Measurements from ENCODE around the gene RSF1.

The RSF1 gene

GRCh38 chr11:77750394-77751156, 69.9 kb downstream of the RSF1 start:
- no peak for ATAC-seq (replicated peaks)
- DNase-seq = no peak
- H3K4me1 Mint-ChIP-seq = peaks cover 8 to 9% of the 10 kb centered on the region in 2 donors

GRCh38 chr11:77749232-77749631, 71.3 kb downstream of the RSF1 start:
- Mint-ChIP-seq H3K36me3 (peaks cover 12 to 23% of the 10 kb centered on the region in 2 donors), H3K9me3 (no peaks in the 10 kb centered on the region), H3K4me3 (no peak overlapping the region), H3K4me1 (peaks cover 4 to 8% of the 10 kb centered on the region in 2 donors), H3K27ac (no peak overlapping the region), H3K27me3 (no peaks in the 10 kb centered on the region)
- ATAC-seq (replicated peaks) = no peak
- DNase-seq = no peak

More at GRCh38 chr11:77750394-77751156, 69.9 kb downstream of the RSF1 start:
- H3K36me3 Mint-ChIP-seq = peaks cover 14 to 32% of the 10 kb centered on the region in 2 donors
- H3K27me3 Mint-ChIP-seq = no peaks in the 10 kb centered on the region
- no peaks in the 10 kb centered on the region for H3K9me3 Mint-ChIP-seq
- no peak overlapping the region for H3K27ac Mint-ChIP-seq
- H3K4me3 Mint-ChIP-seq = no peak overlapping the region

GRCh38 chr11:77748266-77748665, 72.3 kb downstream of the RSF1 start:
- no peaks in the 10 kb centered on the region for H3K9me3 Mint-ChIP-seq
- H3K4me1 Mint-ChIP-seq = peaks cover 4 to 8% of the 10 kb centered on the region in 2 donors
- no peak overlapping the region for H3K27ac Mint-ChIP-seq
- ATAC-seq (replicated peaks) (no peak), DNase-seq (no peak)
- no peaks in the 10 kb centered on the region for H3K27me3 Mint-ChIP-seq
- H3K4me3 Mint-ChIP-seq = no peak overlapping the region
- H3K36me3 Mint-ChIP-seq = peaks cover 4 to 16% of the 10 kb centered on the region in 2 donors

DNA sequence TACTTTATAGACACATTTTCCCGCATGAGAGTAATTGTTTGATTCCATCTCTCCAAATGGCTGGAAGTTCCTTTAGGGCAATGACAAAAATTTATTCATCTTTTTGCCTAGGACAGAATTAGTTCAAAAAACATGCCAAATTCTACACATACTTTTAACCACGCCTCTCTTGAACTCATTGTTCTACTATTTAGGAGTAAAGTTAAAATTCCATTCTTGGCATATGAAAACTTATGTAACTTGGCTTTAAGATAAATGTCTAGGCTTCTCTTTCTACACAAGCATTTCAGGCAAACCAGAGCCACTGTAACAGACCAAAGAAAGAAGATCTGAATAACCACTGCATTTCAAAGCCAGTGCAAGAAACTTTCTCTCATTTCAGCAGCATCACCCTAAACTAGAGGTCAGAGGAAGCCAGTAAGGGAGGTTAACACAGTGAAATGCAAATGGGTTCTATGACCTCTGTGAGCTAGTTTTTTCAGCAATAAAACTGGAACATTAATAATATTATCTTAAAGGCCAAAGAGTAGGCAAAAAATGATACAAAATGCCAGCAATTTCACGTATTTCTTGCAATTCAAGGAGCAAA, 73.0 kb downstream of the RSF1 start:
- H3K4me1 Mint-ChIP-seq = peaks cover 4 to 8% of the 10 kb centered on the region in 2 donors
- peaks cover 4 to 14% of the 10 kb centered on the region in 2 donors for H3K36me3 Mint-ChIP-seq
- ATAC-seq (replicated peaks) (no peak), DNase-seq (no peak)
- no peaks in the 10 kb centered on the region for H3K9me3 Mint-ChIP-seq
- H3K4me3 Mint-ChIP-seq = no peak overlapping the region
- no peak overlapping the region for H3K27ac Mint-ChIP-seq
- H3K27me3 Mint-ChIP-seq = no peaks in the 10 kb centered on the region

DNA sequence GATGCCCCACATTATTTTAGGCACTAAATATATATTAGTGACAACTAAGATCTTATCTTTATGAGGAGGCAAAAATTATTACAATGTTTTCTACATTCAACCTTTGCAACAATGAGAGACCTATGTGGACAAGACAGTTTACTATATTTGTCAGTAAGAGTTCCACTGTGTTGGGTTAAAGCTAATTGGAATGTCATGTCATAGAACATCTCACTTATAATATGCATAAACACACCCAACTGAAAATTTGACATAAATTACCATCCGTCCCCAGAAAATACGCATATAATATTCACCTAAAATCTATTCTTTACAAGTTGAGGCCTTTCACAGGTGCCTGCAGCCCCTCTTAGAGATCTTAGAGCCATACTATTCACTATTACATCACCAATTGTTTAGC, 84.0 kb downstream of the RSF1 start:
- DNase-seq (no peak), ATAC-seq (replicated peaks) (no peak)
- Mint-ChIP-seq H3K36me3 (peaks cover 43 to 54% of the 10 kb centered on the region in 2 donors), H3K4me1 (peaks cover 0 to 2% of the 10 kb centered on the region in 2 donors), H3K4me3 (no peak overlapping the region), H3K27ac (no peak overlapping the region), H3K27me3 (no peaks in the 10 kb centered on the region), H3K9me3 (peaks cover 2 to 4% of the 10 kb centered on the region in 2 donors)

- Mint-ChIP-seq H3K36me3 (peaks cover 56 to 62% of the 10 kb centered on the region in 2 donors), H3K27ac (peak overlapping the region; percentile 57), H3K4me1 (peaks cover 0 to 2% of the 10 kb centered on the region in 2 donors), H3K27me3 (no peaks in the 10 kb centered on the region), H3K9me3 (peaks cover 9 to 12% of the 10 kb centered on the region in 2 donors), H3K4me3 (no peak overlapping the region)
- DNase-seq (no peak), ATAC-seq (replicated peaks) (no peak)
Measured at GRCh38 chr11:77734890-77735289, 85.6 kb downstream of the RSF1 start.

DNA sequence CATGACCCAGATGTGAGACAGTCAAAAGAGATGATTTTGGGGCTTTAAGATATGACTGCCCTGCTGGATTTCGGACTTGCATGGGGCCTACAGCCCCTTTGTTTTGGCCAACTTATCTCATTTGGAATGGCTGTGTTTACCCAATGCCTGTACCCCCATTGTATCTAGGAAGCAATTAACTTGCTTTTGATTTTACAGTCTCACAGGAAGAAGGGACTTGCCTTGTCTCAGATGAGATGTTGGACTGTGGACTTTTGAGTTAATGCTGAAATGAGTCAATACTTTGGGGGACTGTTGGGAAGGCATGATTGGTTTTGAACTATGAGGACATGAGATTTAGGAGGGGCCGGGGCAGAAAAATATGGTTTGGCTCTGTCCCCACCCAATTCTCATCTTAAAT, 88.4 kb downstream of the RSF1 start:
- ATAC-seq (replicated peaks) (no peak), DNase-seq (no peak)
- Mint-ChIP-seq H3K4me3 (no peak overlapping the region), H3K27ac (no peak overlapping the region), H3K36me3 (peaks cover 46 to 58% of the 10 kb centered on the region in 2 donors), H3K4me1 (peaks cover 0 to 2% of the 10 kb centered on the region in 2 donors), H3K9me3 (peaks cover 9 to 12% of the 10 kb centered on the region in 2 donors), H3K27me3 (no peaks in the 10 kb centered on the region)

- H3K36me3 Mint-ChIP-seq = peaks cover 37 to 48% of the 10 kb centered on the region in 2 donors
- ATAC-seq (replicated peaks) = no peak
- peaks cover 6 to 7% of the 10 kb centered on the region in 2 donors for H3K4me1 Mint-ChIP-seq
Measured at GRCh38 chr11:77730789-77731188, 89.7 kb downstream of the RSF1 start.

GRCh38 chr11:77729063-77729462, 91.5 kb downstream of the RSF1 start:
- peaks cover 7 to 8% of the 10 kb centered on the region in 2 donors for H3K4me1 Mint-ChIP-seq
- H3K27ac Mint-ChIP-seq = no peak overlapping the region
- no peaks in the 10 kb centered on the region for H3K27me3 Mint-ChIP-seq
- peaks cover 33 to 47% of the 10 kb centered on the region in 2 donors for H3K36me3 Mint-ChIP-seq
- DNase-seq (no peak), ATAC-seq (replicated peaks) (no peak)
- peaks cover 9 to 12% of the 10 kb centered on the region in 2 donors for H3K9me3 Mint-ChIP-seq
- no peak overlapping the region for H3K4me3 Mint-ChIP-seq

More at GRCh38 chr11:77730789-77731188, 89.7 kb downstream of the RSF1 start:
- Mint-ChIP-seq H3K9me3 (peaks cover 9 to 12% of the 10 kb centered on the region in 2 donors), H3K4me3 (no peak overlapping the region), H3K27me3 (no peaks in the 10 kb centered on the region), H3K27ac (no peak overlapping the region)
- no peak for DNase-seq

GRCh38 chr11:77728203-77728786, 92.2 kb downstream of the RSF1 start:
- Mint-ChIP-seq H3K36me3 (peaks cover 37 to 46% of the 10 kb centered on the region in 2 donors), H3K27ac (no peak overlapping the region), H3K4me1 (peaks cover 7 to 8% of the 10 kb centered on the region in 2 donors), H3K27me3 (no peaks in the 10 kb centered on the region), H3K9me3 (peaks cover 9 to 12% of the 10 kb centered on the region in 2 donors), H3K4me3 (no peak overlapping the region)
- DNase-seq (no peak), ATAC-seq (replicated peaks) (no peak)

GRCh38 chr11:77726524-77726923, 94.0 kb downstream of the RSF1 start:
- Mint-ChIP-seq H3K9me3 (peaks cover 7 to 9% of the 10 kb centered on the region in 2 donors), H3K4me3 (no peak overlapping the region), H3K27me3 (no peaks in the 10 kb centered on the region), H3K4me1 (peaks cover 7 to 10% of the 10 kb centered on the region in 2 donors), H3K27ac (no peak overlapping the region), H3K36me3 (peaks cover 29 to 40% of the 10 kb centered on the region in 2 donors)
- ATAC-seq (replicated peaks) (peak in 1 of 2 donors; percentile 33), DNase-seq (no peak)

- Mint-ChIP-seq H3K4me1 (peaks cover 10 to 12% of the 10 kb centered on the region in 2 donors), H3K9me3 (peaks cover 1 to 3% of the 10 kb centered on the region in 2 donors), H3K27me3 (no peaks in the 10 kb centered on the region), H3K36me3 (peaks cover 22 to 36% of the 10 kb centered on the region in 2 donors), H3K4me3 (no peak overlapping the region), H3K27ac (no peak overlapping the region)
- ATAC-seq (replicated peaks) (no peak), DNase-seq (no peak)
Measured at GRCh38 chr11:77725433-77725832, 95.1 kb downstream of the RSF1 start.

GRCh38 chr11:77724636-77725035, 95.9 kb downstream of the RSF1 start:
- ATAC-seq (replicated peaks) (no peak), DNase-seq (no peak)
- Mint-ChIP-seq H3K27ac (no peak overlapping the region), H3K27me3 (no peaks in the 10 kb centered on the region), H3K36me3 (peaks cover 22 to 38% of the 10 kb centered on the region in 2 donors), H3K9me3 (no peaks in the 10 kb centered on the region), H3K4me3 (no peak overlapping the region), H3K4me1 (peaks cover 10 to 12% of the 10 kb centered on the region in 2 donors)

- Mint-ChIP-seq H3K9me3 (peaks cover 1 to 3% of the 10 kb centered on the region in 2 donors), H3K27ac (no peak overlapping the region), H3K36me3 (peaks cover 28 to 45% of the 10 kb centered on the region in 2 donors), H3K4me1 (peaks cover 10 to 12% of the 10 kb centered on the region in 2 donors), H3K4me3 (no peak overlapping the region), H3K27me3 (no peaks in the 10 kb centered on the region)
- no peak for ATAC-seq (replicated peaks)
- no peak for DNase-seq
Measured at GRCh38 chr11:77723024-77723423, 97.5 kb downstream of the RSF1 start.

Measured in stimulated activated naive B cell treated with anti-CD40 and anti-IgM and Interleukin-4, amounts not matched to agents 10 μg/mL and 1 μg/mL and 100 μg/mL, for 72 hours (primary cell).